ENCODE data around the gene FBXL4.

Gene FBXL4

DNA sequence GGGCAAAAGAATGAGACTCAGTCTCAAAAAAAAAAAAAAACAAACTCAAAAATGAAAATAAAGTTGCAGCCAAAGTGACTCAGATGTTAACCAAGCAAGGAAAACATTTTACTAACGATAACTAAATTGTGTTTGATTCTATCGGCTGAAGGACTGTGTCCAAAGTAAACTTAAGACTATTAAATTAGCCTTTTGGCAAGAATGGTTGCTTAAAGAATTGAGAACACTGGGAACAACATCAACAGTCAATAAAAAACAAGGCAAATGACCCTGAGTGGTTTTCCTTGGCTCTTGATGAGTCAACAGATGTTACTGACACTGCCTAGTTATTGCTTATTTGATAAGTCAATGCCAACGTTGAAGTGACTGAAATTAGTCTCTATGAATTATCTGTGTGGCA is 76.7 kb downstream of the FBXL4 start:
- TF ChIP-seq, protein P1, sequence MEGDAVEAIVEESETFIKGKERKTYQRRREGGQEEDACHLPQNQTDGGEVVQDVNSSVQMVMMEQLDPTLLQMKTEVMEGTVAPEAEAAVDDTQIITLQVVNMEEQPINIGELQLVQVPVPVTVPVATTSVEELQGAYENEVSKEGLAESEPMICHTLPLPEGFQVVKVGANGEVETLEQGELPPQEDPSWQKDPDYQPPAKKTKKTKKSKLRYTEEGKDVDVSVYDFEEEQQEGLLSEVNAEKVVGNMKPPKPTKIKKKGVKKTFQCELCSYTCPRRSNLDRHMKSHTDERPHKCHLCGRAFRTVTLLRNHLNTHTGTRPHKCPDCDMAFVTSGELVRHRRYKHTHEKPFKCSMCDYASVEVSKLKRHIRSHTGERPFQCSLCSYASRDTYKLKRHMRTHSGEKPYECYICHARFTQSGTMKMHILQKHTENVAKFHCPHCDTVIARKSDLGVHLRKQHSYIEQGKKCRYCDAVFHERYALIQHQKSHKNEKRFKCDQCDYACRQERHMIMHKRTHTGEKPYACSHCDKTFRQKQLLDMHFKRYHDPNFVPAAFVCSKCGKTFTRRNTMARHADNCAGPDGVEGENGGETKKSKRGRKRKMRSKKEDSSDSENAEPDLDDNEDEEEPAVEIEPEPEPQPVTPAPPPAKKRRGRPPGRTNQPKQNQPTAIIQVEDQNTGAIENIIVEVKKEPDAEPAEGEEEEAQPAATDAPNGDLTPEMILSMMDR (conservative IDR thresholded peaks at IDR 0.05; ENCODE audit: low read length), result no peak
- H3K4me3 ChIP-seq (ENCODE audit: low read length), result no peak overlapping the region
- peak; percentile 38 for DNase-seq (ENCODE audit: low read depth)

DNA sequence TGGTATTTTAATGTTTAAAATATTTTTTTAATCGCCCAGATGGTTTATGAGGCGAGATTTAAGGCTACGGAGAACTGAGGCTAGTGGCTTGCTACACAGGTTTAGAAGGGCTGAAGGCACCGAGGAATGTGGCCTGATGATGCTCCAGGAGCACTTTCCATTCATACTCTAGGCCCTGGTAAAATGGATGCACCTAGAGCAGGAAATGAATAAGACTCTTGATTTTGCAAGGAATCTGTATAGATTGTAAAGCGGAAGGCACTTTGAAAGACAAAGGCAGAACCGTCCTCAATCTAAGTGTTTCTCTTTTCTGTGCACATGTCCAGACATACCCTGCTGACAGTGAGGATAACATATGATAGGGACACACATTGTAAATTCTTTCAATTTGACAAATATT is 83.2 kb downstream of the FBXL4 start:
- TF ChIP-seq, protein P1 (conservative IDR thresholded peaks at IDR 0.05; ENCODE audit: low read length), result no peak

DNA sequence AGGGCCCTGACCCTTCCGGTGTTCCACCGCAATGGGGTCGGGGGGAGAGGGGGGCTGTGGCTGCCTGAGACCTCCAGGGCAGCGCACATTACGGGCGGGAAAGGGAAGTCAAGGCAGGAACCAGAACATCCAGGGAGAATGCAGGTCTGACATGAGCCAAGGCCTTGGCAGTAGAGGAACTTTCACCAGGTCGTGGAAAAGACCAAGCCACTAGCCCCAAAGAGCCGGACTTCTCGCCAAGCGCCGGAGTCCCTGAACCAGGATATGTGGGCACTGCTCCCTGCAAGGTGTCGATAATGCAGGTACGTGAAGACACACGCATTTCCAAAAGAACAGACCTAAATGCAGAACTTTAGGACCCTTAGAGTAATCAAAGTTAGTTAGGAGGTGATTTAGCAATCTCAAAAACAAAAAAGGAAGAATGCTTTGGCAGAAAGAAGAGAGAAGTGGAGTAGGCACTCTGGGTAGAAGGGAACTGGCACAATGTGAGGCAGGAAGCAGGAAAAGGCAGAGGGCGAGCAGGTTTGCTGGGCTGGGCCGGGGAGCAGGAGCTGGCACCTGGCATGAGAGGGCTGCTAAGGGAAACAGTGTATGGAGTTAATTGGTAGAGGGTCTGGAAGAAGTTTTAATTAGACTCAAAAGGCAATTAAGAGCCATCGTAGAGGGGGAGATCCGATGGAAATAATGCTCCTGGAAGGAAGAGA is 99.1 kb downstream of the FBXL4 start:
- TF ChIP-seq, protein P1 (conservative IDR thresholded peaks at IDR 0.05; ENCODE audit: low read length), result no peak
- no peak overlapping the region for H3K4me3 ChIP-seq (ENCODE audit: low read length)
- no peak for DNase-seq (ENCODE audit: low read depth)

More for the DNA sequence above, 83.2 kb downstream of the FBXL4 start:
- H3K4me3 ChIP-seq (ENCODE audit: low read length), result no peak overlapping the region
- DNase-seq (ENCODE audit: low read depth), result no peak

DNA sequence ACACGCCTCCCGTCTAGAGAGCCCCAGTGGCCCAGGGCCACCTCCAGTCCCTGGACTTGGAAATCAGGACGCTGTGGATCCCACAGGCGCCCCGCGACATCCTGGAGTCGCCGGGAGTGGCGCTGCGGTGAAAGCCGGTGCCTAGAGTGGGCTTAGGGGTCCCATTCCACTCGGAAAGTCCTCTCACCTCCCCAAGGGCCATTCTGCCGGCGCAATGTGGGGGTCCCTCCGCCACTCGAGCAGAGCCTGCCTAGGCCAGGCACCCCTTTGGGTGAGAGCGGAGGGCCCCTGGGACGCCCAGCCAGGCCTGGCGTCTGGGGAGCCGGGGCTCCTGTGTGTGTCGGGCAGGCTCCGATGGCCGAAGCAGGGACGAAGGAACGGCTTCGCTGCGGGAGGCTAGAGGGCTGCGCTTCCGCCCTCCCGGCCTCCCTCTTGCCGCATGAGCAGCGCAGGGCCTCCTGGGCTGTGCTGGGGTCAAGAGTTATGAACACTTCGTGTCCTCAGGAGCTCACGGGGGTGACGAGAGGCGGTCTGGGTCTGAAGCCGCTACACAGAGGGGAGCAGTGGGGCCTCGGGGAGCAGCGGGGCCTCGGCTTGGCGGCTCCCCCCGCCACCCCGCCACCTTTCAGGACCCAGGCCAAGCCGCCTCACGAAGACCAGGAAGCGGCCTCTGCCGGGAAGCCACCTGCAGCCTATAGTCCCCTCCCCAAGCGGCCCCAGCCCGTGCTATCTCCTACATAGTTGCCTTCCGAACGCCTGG is 99.8 kb downstream of the FBXL4 start:
- DNase-seq (ENCODE audit: low read depth), result no peak
- H3K4me3 ChIP-seq (ENCODE audit: low read length), result peak overlapping the region; percentile 37
- TF ChIP-seq, protein P1 (conservative IDR thresholded peaks at IDR 0.05; ENCODE audit: low read length), result 0 out of 2 replicates have a peak, but pooled peaks have one; percentile 5

DNA sequence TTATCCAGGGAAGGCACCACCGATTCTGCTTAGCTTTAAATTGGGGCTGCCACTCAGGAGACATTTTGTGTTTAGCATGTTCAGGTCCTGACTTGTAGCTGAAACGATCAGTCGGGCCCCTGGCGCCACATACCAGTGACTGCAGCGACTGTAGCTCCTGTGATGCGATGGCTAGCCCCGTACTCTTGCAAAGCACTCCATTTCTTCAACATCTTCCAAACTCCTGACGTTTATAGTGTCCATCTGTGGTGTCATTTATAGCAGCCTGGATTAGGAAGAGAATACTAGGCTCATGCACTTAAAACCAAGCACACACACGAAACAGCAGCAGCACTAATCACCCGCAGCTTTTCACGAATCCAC is 100.3 kb downstream of the FBXL4 start:
- no peak for DNase-seq (ENCODE audit: low read depth)
- H3K4me3 ChIP-seq (ENCODE audit: low read length), result no peak overlapping the region

DNA sequence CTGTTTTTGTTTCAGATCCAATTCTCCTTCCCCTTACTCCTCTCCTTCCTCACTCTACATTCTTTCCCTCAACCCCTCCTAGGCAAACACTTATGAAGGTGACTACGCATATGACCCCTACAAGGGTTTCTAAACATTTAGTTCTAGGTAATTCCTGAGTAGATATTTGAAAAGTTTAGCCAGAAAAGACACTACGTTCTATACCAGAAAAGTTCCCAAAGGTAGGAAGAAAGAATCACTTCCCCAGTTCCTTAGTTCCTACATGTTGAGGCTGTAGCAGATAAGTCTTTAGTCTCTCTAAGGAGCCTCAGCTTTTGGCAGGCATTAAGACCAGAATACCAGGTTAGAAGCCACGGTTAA is 101.7 kb downstream of the FBXL4 start:
- TF ChIP-seq, protein P1 (conservative IDR thresholded peaks at IDR 0.05; ENCODE audit: low read length), result no peak
- no peak for DNase-seq (ENCODE audit: low read depth)
- no peak overlapping the region for H3K4me3 ChIP-seq (ENCODE audit: low read length)

More for the DNA sequence above, 100.3 kb downstream of the FBXL4 start:
- TF ChIP-seq, protein P1 (conservative IDR thresholded peaks at IDR 0.05; ENCODE audit: low read length), result no peak

Data from AG10803 (cell line).